GM12878 (cell line): ENCODE data around the gene DUSP22.

ENCODE experiments used
- SMAD1 ChIP-seq: fragments of 450-650 bp; IDR thresholded peaks from 2 replicates; pipeline ENCODE4 v1.6.1; 2018; ENCODE audit warnings: mild to moderate bottlenecking, low read depth; ENCODE audit not compliant: partially characterized antibody
- SREBF2 ChIP-seq: IDR thresholded peaks from 2 replicates; pipeline ENCODE4 v1.6.1; 2012; ENCODE audit warnings: mild to moderate bottlenecking, low read length

GRCh38 chr6:359261-360035, 67.2 kb downstream of the DUSP22 start:
- TF ChIP-seq SMAD1 (no peak), SREBF2 (no peak)
